Stimulated activated CD4-positive, alpha-beta T cell treated with anti-CD3 and anti-CD28 coated beads, Interleukin-4, amount 100 ng/mL, for 24 hours (primary cell): Measurements from ENCODE around the gene SCAANT1.

Experiments used
- DNase-seq: peaks from one replicate; pipeline ENCODE4 v3.0.0-alpha.2; 2020

The SCAANT1 gene

DNA sequence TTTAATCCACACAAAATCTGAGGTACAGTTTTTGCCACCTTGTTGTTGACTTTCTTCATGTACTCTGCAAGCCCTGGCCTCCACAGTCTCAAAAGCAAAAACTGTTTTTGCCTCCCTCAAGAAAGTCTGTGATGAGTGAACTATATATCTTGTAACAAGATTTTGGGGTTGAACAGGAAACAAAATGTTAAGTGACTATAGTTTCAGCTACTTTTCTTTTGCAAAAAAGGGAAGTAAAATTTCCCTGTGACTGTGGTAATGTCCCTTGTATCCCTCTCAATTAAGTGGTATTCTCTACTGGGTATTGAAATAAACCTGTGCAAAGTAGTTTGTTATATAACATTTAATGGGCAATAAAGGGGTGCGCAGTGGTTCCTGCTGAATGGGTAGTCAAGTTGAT, 21.3 kb upstream of the SCAANT1 start:
- no peak for DNase-seq

DNA sequence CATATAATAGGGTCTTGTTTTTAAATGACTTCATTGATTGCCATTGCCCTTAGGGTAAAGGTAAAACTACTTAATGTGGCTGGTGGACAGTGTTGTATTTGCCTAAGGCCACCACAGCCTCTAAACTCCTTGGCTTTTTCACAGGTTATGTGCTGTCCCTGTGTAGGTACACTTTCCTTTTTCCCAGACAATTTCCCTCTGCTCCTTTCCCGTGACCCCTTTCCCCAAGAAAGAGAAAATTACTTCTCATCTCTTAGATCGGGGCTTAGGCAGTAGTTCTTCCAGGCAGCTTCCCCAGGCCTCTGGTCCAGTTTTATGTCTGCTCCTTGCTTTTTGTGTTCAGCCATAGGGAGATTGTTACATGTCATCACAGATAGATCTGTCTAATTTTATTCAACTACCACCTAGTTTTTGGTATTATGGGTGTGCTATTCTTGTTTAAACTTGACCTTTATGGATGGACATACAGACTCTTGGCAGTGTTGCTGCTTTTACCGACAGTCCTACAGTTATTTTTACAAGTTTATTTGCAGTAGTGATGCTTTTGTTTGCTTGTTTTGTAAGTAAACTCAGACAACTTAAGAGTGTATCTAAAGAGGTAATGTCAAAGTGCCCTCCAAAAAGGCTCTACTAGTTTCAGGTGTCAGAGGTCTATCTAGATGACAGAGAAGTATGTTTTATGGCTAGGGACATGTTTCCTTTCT, 20.5 kb upstream of the SCAANT1 start:
- no peak for DNase-seq

GRCh38 chr3:63931290-63931689, 19.1 kb upstream of the SCAANT1 start:
- DNase-seq = no peak

GRCh38 chr3:63927422-63928280, 15.5 kb upstream of the SCAANT1 start:
- DNase-seq = no peak

DNA sequence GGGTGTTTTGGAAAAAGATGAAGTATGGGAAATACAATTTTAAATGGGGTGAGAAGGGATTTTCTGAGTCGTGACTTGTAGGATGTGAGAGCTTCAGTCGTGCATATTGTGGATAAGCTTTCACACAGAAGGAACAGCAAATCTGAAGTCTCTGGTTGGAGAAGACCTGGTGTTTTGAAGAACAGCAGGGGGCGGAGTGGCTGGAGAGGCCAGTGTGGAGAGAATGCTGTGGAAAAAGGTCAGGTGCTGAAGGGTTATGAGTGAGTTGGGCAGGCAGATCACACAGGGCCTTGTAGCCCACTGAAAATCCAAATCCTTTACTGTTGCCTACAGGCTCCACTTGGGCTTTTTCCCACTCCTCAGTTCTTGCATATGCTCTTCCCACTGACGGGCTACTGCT, 14.1 kb upstream of the SCAANT1 start:
- no peak for DNase-seq

DNA sequence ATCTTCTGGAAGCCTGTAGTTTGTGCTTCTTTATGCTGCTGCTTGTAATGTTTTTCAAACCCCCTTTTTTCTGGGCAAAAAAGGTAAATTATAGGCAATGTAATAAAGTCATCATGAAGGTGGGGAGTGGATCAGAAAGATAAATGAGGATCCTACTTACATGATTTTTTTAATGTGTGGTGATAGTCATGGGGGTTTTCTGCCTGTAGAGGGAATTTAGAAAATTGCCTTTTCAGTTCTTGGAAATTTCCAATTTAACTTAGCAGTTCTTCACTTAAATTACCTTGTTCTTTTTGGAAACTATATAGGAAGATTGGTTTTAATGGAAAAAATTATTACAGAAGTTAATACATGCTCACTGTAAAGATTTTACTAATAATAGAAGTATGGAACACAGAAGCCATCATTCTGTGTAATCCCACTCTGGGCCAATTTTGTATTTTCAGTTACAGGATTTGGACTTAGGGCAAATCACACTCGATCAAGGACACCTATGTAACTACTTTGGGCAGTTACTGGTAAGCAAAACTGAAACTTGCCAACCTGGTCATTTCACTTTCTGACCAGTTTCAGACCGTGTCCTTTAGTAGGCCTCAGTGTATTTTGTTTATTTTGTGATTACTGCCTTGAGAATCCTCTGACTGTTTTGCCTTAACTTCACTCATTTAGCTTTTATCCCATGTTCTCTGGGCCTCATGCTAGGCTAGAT, 10.5 kb upstream of the SCAANT1 start:
- DNase-seq = no peak

DNA sequence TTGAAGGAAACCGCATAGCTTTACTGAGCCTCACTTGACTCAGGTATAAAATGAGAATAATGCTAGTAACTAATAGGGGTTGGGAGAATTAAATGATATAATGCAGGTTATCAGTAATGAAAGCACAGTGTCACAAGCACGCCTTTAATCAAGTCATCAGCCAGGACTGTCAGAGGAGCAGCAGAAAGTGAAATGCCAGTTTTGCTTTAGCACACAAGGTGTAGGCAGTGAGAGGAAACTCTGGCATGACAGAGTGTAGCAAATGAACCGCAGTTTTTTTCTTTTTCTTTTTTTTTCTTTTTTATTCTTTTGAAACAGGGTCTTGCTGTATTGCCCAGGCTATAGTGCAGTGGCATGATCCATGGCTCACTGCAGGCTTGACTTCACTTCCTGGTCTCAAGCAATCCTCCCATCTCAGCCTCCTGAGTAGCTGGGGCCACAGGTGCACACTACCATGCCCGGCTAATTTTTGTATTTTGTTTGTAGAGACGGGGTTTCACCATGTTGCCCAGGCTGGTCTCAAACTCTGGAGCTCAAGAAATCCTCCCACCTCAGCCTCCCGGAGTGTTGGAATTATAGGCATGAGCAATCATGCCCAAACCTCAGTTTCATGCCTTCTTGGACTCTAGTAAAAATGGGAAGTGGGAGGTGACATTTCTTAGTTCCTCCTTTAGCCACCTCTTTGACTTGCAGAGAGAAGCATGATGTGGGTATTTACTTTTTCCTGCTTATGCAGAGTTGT, 9.7 kb upstream of the SCAANT1 start:
- DNase-seq = no peak

- no peak for DNase-seq
These were observed 7.8 kb upstream of the SCAANT1 start for GRCh38 chr3:63920001-63920400.

- no peak for DNase-seq
These were observed 6.1 kb upstream of the SCAANT1 start for GRCh38 chr3:63918321-63918720.

DNA sequence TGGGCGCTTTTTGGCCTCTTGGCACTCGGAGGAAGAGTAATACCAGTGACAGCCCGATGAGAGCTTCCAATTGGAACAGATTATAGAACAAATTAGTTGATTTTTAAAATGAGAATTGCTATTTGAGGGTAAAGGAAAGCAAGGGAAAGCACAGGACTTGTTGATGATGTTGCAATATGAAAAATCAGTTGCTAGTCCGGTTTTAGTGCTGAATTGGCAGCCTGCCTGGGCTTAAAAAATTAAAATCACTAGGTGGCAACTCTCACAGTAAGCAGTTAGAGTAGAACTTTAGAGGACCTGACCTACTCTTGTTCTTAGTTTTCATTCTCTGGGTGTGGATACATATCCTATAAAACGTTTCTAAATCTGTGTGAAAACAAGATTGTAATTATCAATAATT, 2.1 kb upstream of the SCAANT1 start:
- no peak for DNase-seq

DNA sequence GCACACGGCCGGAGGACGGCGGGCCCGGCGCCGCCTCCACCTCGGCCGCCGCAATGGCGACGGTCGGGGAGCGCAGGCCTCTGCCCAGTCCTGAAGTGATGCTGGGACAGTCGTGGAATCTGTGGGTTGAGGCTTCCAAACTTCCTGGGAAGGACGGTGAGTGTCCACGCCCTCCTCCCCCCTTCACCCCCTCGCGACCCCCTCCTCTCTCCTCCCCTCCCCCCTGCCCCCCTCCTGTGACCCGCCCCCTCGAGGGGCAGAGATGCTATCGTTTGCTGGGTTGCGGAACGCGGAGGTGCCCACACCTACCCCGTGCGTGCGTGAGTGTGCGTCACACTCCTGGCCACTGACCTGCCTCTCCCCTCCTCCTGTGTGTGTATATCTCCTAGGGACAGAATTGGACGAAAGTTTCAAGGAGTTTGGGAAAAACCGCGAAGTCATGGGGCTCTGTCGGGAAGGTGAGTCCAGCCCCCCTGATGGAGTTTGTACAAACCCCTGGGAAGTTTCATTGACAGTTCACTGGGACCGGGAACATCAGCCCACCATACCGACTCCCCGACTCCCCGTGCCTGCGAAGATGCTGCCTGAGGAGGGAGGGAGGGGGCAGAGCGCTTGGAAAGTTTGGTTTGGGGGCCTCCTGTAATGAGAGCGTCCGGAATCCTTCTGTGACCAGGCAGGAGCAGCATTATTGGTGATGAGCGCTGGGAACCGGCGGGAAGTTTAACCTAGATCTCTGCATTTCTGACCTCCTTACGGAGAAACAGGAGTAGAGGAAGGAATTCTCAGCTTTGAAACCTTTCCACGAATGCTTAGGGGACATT, 795 bp upstream of the SCAANT1 start:
- DNase-seq = peak; percentile 54

DNA sequence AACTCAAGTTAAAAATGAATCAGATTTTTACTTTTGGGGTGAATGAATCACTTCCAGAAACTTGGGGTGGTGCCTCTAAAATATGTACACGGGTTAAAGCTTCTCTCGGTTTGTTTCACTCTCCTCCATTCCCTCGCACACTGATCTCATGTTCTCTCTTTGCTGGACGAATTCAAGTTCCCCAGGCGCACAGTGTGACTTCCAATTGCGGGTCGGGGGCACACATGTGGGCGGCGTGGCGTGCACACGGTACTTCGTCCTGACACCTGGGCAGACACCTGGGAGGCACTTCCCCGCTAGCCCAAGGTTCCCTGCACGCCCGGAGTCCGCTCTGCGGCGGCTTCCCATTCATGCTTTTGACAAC, 692 bp downstream of the SCAANT1 start:
- DNase-seq = no peak

DNA sequence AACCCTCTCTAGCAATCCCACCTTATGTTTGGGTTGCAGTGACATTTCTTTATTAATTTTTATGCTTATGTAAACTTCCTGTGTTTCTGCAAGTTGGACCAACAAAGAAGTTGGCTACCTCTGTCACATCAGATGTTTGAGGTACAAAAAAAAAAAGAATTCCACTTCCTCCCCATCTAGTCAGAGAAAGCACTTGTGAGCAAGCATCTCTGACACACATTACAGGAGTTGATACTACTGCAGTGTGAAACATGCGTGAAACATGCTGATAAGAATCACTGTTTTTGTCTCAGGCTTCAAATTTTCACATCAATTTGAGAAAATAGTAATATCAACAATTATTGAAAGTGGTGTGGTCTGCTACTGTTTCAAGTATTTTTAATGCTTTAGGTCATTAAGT, 1.3 kb downstream of the SCAANT1 start:
- DNase-seq = peak; percentile 12

GRCh38 chr3:63910001-63910400, 2.2 kb downstream of the SCAANT1 start:
- DNase-seq = no peak

- no peak for DNase-seq
These were observed 2.8 kb downstream of the SCAANT1 start for GRCh38 chr3:63909431-63909830.

- DNase-seq = no peak
These were observed 3.4 kb downstream of the SCAANT1 start for GRCh38 chr3:63908776-63909175.

DNA sequence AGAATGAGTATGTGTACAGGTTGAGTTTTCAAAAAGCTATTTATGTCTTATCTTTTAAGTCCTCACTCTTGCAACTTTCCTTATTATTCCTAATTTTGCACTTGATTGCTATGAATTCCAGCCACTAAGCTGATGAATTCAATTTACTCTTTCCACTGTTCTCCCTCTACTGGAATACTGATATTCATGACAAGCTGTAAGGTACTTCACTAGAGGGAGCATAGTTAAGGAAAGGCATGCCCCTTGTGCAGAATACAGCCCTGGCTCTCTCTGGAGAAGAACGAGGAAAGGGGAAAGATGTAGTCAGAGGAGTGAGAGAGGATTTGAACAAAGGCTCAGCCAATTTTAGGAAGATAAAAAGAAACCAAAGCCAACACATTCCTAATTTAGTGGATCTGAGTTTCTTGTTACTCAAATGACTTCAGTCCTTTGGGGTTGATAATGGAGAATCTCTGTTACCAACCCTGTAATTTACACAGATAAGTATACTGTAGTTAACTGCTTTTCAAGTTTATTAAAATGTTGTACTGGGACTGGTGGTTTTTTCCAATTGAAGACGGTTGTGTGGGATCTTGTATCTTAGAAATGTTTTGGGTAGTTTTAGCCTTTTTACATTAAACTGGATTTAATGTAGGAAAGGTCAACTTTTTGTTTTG, 4.0 kb downstream of the SCAANT1 start:
- DNase-seq = no peak

GRCh38 chr3:63905731-63906620, 6.2 kb downstream of the SCAANT1 start:
- DNase-seq = no peak

DNA sequence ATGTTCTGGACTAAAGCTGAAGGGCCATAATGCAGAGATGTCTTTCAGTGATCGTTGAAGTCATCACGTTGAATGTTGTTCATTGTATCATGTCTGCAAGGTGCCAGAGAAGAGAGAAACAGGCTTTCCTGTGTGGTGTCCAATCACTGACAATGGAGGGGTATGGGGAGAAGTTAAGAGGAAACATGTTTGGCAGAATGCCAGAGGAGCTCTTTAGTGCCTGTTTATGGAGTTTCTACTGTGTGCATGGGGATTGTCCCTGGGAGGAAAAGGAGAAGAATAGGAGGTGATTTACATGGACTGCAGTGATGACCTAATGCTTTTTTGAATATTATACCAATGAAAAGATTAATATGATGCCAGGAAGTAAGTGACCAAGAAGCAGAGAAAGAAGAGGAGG, 11.7 kb downstream of the SCAANT1 start:
- DNase-seq = no peak

DNA sequence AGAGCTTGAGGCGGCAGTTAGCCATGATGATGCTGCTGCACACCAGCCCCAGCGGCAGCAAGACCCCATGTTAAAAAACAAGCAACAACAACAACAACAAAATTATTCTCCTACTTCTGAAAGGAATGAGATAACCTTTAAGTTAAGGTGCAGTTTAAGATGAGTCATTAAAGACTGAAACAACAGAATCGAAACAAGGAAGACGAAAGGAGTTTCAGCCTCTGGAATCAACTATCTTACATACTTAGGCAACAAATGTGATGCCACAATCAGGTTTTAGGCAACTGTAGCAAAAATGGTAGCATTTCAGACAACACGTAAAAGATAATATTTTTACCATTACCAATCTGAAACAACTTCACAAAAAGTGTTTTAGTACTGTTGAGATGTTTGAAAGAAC, 12.2 kb downstream of the SCAANT1 start:
- DNase-seq = no peak
